HG03354 (cell line): ENCODE data around the gene DSCAML1.
A peak's percentile ranks its signal among the peaks of the same experiment; 100 is the strongest.

ENCODE experiments used
- ATAC-seq: cut with Tn5 transposase; IDR thresholded peaks from one replicate; pipeline ENCODE4 v1.9.1; 2021; ENCODE audit warnings: mild to moderate bottlenecking; ENCODE audit not compliant: unreplicated experiment, poor library complexity, severe bottlenecking

Gene DSCAML1

GRCh38 chr11:117831661-117832415 lies 34.8 kb upstream of the DSCAML1 start:
- ATAC-seq: no peak

DNA sequence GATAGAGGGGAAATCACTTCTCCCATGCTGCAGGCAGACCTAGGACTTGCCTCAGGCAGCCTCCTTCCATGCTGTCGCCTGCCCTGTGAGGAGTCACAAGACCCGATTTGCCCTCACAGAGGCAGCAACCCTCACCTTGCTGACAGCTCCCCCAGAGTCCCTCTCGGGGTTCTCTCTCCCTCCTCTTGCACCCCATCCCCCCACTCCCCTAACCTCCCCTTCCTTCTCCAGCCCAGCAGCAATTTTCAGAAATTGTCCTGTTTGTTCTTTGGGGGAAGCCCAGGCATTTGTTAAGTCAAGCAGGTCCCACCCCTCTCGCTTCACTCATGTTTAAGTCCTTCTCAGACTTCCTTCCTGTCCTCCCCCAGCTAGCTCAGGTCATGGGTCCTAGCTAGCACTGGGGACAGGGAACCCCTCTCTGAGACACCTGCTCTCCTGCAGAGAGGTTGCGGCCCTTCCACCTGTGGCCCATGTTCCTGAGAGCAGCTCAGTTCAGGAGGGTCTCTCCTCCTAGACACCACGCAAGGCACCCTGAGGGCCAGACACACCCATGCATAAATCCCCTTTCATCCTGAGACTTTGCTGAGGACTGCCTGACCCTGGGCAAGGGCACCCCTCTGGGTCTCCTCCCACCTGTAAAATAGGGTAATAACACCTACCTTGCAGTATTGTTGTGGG lies 33.8 kb upstream of the DSCAML1 start:
- no peak for ATAC-seq

DNA sequence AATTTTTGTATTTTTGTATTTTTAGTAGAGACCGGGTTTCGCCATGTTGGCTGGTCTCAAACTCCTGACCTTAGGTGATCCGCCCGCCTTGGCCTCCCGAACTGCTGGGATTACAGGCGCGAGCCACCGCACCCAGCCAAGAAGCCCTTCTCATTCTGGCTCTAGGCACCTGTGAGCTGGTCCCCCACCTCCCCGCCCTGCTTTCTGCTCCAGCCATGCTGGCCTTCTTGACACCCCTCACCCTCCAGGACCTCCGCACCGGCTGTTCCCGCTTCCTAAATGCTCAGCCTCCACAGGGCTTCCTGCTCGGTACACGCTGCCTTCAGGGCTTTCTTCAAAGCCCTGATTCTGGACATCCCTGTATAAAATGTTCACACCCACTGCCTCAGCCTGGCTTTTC lies 33.1 kb upstream of the DSCAML1 start:
- no peak for ATAC-seq

- ATAC-seq: no peak
Measured at GRCh38 chr11:117829369-117829725, 32.3 kb upstream of the DSCAML1 start.

DNA sequence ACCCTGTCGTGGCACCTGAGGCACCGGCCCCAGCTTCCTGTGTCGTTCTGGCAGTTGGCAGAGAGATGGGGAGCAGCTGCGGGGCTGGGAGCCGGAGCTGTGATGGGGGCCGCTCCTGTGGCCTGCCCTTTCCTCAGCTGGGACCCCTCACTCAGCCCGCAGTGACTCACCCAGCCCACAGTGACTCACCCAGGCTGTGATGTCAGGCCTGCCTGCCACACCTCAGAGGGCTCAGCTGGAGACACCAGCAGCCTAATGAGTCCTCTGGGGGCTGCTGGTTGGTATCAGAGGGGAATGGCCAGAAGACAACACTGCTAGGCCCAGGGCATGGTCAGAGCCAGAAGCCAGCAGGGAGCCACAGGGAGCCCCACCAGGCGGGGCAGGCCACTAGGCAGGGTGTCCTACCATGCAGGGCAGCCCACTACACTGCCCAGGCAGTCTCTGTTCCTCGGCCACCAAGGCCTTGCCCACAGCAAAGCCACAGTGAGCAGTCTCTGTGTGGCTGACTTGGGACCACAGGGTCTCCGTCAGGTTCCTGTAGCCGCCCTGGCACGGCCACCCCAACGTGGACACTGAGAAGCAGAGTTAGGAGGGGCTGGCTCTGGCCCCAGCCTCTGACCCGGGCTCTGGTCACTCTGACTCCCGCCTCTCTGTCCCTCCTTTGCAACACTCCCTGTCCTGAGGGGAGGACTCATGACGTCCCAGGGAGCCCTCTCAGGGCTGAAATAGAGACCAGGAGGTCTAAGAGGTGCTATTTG lies 31.8 kb upstream of the DSCAML1 start:
- ATAC-seq: peak; percentile 77

DNA sequence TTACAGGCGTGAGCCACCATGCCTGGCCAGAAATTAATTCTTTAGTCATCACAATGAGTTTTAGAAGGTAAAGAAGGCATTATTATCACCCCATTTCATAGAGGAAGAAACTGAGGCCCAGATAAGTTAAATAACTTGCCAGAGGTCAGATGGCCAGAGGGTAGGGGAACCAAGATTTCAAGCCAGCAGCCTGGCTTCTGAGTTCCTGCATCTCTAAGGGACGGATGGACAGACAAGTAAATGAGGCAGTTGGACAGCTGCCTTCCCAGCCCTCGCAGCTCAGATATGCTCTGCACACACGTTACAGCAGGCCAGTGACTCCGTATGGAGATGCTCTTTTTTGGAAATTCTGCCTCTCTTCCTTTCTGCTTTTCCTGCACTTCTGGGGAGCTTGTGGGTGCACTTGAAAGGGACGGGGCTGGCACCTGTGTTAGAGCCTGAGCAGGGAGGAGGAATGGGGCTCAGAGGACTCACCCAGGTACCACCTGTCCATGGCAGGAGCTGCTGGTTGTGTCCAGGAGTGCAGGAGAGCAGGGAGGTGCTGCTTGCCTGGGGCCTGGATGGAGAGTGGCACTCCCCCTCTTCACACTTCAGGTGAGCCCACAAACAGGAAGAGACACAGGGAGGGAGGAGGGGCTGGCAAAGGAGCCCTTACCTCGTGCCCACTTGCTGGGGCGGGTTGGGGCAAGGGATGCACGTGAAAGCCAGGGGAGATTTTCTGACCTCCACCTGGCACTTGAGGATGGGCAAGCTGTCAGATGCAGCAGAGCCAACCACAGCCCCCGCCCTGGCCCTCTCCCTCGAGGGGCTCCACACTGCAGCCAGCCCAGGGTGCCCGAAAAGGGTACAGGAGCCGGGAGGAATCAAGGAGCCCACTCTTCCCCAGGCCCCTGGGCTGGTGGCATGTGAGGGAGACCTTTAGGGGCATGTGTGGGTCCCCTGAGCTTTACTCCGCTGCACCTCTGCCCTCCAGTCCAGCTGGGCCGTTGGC lies 30.8 kb upstream of the DSCAML1 start:
- peak; percentile 4 for ATAC-seq

DNA sequence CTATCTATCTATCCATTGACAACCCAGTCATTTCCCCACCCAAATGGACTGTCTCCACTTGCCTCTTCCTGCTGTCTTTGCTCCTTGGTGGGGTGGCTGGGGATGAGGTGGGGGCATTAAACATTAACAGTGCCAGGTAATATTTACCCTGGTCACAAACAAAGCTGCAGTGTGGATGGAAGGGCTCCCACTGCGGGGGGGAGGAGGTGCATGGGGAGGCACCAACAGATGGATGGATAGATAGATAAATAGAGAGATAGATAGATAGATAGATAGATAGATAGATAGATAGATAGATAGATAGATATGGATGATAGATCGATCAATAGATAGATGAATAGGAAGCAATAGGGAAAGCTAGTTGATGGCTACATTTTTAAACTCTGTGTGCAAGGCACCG lies 29.8 kb upstream of the DSCAML1 start:
- ATAC-seq: no peak

DNA sequence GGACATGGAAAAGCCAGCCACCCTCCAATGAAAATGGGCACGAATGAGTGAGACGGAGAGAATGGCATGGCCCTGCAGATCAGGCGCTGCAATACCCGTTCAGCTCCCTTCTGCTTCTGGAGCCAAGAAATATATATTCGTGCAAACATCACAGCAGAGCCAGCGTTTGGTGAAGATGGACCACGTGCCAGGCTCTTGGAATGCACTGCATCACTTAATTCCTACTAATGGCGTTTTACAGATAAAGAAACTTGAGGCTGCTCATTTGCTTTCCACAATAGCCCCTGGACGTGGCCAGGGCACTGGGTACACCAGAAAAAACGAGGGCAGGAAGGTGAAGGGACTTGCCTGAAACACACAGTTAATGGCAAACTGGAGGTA lies 29.2 kb upstream of the DSCAML1 start:
- no peak for ATAC-seq

- ATAC-seq: no peak
Measured at GRCh38 chr11:117825538-117826189, 28.6 kb upstream of the DSCAML1 start.

- no peak for ATAC-seq
Measured at GRCh38 chr11:117824571-117825537, 27.8 kb upstream of the DSCAML1 start, which contains the start of gene FXYD2. Gene FXYD2, minus strand, starts transcription at chr11:117824744. Its CDS starts 66 bp downstream, at chr11:117824678.

- ATAC-seq: no peak
Measured at GRCh38 chr11:117823946-117824420, 27.0 kb upstream of the DSCAML1 start.

GRCh38 chr11:117823294-117823945 lies 26.4 kb upstream of the DSCAML1 start:
- no peak for ATAC-seq

DNA sequence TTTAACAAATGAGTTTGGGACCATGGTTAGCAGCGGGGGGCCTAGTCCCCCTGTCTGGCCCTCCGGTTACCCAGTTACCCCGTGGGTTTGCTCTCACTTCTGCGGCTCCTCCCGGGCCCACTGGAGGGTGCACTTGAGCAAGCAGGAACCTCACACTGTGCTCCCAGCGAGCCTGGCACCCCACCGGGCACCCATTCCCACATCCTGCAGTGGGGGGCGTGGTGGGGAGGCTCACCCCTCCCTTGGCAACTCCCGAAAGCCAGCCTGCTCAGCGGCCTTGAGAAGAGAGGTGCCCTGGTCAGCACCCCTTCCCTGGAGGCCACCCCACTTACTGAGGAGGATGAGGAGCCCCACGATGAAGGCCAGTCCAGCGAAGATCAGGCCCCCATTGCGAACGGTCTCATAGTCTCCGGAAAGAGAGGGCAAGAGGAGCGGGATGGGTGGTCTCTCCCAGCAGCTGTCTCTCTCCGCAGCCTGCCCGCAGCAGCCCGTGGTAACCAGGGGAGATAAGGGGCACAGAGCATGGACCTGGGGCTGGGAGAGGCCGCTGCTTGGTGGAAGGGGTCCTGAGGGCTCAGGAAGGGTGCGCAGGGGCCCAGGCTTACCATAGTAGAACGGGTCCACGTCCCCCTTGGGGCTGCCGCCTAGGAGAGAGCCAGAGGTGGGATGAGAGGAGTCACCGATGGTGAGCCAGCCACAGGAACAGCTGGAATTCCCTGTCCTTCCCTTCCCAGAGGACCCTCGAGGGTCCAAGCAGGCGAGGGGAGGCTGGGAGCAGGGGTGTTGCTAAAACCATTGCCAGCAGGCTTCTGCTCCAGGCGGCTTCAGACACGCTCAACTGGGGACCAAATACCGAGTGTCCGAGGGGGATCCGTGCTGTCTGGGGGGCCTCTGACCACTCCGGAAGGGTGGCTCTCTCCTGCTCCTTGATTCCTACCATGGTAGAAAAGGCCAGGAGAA lies 25.3 kb upstream of the DSCAML1 start:
- no peak for ATAC-seq

DNA sequence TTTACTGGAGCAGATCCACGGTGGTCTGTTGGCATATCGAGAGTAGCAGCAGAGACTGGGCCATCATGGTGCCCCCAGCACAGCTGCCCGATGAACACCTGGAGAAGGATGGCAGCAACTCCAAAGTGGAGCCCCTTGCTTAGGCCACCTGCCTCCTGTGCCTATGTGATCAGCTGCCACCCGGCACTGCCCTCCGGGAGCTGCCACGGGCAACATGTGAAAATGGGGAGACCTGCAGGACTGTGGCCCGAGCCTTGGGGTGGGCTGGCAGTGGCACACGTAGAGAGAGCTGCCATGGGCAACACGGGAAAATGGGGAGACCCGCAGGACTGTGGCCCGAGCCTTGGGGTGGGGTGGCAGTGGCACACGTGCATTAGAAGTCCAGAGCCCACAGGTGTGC lies 24.4 kb upstream of the DSCAML1 start:
- ATAC-seq: no peak

DNA sequence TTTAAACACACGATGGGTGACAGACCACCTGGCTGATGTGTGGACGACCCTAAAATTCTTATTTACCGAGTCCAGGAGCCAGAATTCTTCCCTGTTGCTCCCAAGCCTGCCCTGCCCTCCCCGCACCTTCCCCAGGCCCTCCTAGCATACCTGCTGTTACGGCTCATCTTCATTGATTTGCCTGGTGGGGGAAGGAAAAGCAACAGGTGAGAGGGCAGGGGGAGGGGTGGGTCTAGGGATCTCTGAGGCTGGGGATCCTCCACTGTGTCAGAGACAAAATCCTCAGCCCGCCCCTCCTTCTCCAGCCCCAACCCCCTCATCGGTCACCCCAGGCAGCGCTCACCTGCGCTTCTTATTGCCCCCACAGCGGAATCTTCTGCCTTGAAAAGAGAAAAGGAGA lies 23.5 kb upstream of the DSCAML1 start:
- ATAC-seq: no peak

- ATAC-seq: no peak
Measured at GRCh38 chr11:117820071-117820470, 23.1 kb upstream of the DSCAML1 start.
